OCI-M2 (cell line): ENCODE data around the gene SRCAP.
A peak's percentile ranks its signal among the peaks of the same experiment; 100 is the strongest.

Experiments
- DNase-seq: peaks from one replicate; lab custom pipeline; 2025; ENCODE audit not compliant: unreplicated experiment; lab: John Stamatoyannopoulos, UW

Gene SRCAP

GRCh38 chr16:30755955-30756780 is 57.2 kb downstream of the SRCAP start:
- no peak for DNase-seq

DNA sequence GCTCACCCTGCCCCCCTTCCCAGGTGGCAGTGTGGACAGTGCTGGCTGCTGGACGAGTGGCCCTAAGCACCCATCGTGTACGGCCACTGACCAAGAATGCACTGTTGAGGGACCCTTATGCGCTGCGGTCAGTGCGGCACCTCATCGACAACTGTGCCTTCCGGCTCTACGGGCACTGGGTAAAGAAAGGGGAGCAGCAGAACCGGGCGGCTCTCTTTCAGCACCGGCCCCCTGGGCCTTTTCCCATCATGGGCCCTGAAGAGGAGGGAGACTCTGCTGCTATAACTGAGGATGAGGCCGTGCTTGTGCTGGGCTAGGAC is 57.8 kb downstream of the SRCAP start:
- DNase-seq, result no peak

GRCh38 chr16:30757316-30757715 is 58.3 kb downstream of the SRCAP start:
- no peak for DNase-seq

DNA sequence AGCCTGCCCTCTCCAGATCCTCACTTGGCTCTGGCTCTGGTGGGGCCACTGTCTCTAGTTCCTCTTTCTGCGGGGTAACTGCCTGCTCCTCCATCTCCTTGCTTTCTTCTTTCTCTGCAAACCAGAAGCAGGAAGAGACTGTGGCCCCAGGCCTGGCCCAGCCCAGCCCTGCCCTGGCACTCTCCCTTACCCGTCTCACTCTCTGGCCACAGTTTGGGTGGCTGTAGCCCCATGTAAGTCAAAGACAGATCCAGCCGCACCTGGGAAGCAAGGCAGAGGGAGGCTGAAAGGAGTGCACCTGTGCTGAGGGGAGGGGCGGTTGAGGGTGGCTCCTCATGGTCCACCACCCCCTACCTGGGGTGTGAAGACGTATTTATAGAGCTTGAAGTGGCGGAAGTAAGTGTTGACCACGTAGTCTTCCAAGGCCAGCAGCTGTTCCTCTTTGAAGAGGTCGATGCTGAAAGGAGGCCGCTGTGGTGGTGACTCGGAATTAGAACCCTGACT is 60.1 kb downstream of the SRCAP start:
- DNase-seq, result no peak

GRCh38 chr16:30760001-30760559 is 61.1 kb downstream of the SRCAP start:
- no peak for DNase-seq

DNA sequence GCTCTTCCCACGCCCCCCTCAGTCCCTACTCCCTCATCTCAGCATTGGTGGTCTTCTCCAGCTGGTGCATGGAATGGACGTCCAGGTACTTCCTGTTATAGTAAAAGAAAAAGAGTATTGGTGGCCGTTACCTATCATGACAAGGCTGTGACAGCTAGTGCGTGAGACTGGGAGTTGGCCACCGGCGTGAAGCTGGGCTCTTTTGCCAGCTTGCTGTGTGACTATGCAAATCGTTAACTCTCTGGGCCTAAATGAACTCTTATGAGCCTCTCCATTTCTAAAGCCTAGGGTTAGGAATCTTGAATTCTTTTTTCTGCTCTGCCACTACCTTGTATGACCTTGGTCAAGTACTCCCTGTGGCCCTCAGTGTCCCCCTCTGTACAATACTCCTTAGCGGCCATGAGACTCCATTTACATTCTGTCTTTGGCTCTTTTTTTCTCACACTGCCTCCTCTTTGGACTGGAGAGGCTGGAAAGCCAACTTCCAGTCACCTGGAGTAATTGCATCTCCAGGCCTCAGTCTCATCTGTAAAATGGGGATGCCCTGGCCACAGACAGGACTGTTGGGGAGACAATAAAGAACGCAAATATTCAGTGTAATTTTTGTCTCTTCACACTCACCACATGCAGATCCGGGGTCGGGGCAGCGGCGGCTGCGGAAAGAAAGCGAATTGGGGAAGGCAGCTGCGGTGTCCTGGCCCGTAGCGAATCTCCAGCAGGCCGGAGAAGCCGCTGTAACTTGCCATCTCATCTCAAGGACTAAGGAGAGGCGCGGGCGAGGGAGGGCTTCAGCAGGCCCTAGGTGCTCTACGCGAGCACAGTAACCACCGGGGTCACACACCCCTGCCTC is 61.8 kb downstream of the SRCAP start:
- DNase-seq, result no peak

DNA sequence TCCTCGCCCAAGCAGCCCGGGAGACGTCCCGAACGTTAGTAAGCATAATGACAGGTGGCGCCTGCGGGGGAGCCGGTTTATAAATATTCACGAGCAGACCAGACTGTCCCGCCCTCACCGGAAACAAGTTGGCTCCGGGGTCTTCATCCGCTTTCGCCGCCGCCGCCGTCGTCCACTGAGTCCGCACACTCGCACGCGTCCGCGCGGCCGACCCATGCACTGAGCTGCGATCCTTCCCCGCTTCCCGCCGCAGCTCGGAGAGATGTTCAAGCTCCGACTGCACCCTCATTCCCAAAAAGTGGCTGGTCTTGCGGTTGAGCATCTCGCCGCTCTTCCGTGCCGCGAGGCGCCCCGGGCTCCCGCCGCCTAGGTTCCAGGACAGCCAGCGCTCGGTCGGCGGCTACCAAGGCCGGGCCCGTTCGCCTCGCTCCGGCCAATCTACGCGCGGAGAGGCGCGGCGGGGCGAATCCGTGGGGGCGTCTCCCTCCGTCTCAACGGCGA is 62.5 kb downstream of the SRCAP start:
- DNase-seq, result no peak

GRCh38 chr16:30761928-30762902 is 63.2 kb downstream of the SRCAP start, which contains the start of the genes CFAP119 and RNF40:
Gene CFAP119 (minus strand): TSS chr16:30762062. CDS start chr16:30761748, 314 bp downstream.
Gene RNF40 (plus strand): TSS chr16:30762322. CDS start chr16:30762546, 224 bp downstream.
- DNase-seq, result peak; percentile 47

GRCh38 chr16:30762991-30763725 is 64.2 kb downstream of the SRCAP start:
- DNase-seq, result no peak

DNA sequence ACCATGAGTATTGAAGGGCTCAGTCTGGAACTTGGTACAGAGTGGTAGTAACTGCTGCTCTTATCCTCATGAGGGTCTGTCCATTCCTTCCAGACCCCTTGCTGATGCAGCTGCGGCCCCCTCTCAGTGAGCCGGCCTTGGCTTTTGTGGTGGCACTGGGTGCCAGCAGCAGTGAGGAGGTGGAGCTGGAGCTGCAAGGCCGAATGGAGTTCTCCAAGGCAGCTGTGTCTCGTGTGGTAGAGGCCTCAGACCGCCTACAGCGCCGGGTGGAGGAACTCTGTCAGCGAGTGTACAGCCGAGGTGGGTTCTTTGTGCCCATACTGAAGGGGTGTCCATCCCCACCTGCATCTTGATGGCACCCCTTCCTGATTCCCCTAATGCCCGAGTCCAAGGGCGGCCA is 65.1 kb downstream of the SRCAP start:
- DNase-seq, result no peak

- no peak for DNase-seq
Measured at GRCh38 chr16:30764816-30765465, 66.0 kb downstream of the SRCAP start.

DNA sequence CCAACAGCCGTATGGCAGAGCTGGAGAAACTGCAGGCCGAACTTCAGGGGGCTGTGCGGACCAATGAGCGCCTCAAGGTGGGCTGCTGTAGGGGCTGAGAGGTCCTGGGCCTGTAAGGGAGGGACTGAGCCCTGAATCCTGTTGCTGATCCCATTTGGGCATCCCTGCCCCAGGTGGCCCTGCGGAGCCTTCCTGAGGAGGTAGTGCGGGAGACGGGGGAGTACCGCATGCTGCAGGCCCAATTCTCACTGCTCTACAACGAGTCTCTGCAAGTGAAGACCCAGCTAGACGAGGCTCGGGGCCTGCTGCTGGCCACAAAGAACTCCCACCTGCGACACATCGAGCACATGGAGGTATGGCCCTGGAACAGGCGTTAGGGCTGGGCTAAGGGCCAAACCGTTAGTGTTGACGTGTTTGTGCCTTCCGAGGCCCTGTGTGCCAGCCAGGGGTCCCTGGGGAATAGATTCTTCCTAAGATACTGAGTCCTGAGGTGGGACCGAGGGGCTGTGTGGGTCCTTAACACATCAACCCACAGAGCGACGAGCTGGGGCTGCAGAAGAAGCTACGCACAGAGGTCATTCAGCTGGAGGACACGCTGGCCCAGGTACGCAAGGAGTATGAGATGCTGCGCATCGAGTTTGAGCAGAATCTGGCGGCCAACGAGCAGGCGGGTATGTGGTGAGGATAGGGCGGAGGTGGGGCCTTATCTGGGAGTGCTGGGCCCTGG is 67.4 kb downstream of the SRCAP start:
- no peak for DNase-seq

DNA sequence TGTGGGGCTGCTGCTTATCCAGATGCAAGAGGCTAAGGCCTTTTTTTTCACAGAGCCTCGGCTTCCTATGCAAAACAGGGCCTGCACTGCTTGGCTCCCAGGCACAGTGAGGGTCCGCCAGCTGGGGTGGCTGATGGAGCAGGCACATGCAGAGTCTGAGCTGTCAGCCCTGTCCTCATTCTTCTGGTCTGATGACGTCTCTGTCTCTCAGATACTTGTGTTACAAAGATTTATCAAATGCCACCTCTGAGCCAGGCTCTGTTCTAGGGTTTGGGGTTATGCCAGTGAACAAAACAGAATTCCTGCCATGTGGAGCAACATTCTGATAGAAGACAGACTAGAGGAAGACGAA is 67.9 kb downstream of the SRCAP start:
- DNase-seq, result no peak

DNA sequence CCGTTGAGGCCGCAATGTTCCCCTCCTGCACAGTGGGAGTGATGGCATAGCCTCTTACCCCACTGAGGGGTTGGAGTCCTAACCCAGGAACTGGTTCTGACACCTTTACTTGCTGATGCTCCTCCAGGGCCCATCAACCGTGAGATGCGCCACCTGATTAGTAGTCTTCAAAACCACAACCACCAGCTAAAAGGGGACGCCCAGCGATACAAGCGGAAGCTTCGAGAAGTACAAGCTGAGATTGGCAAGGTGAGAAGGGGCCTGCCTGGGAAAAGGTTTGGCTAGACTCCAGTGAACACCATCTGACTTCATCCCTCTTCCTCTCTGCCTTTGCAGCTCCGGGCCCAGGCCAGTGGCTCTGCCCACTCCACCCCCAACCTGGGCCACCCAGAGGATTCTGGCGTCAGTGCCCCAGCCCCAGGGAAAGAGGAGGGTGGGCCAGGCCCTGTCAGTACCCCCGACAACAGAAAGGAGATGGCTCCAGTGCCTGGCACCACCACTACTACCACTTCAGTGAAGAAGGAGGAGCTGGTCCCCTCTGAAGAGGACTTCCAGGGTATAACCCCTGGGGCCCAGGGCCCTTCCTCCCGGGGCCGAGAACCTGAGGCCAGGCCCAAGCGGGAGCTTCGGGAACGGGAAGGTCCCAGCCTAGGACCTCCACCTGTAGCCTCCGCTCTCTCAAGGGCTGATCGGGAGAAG is 68.9 kb downstream of the SRCAP start:
- no peak for DNase-seq

DNA sequence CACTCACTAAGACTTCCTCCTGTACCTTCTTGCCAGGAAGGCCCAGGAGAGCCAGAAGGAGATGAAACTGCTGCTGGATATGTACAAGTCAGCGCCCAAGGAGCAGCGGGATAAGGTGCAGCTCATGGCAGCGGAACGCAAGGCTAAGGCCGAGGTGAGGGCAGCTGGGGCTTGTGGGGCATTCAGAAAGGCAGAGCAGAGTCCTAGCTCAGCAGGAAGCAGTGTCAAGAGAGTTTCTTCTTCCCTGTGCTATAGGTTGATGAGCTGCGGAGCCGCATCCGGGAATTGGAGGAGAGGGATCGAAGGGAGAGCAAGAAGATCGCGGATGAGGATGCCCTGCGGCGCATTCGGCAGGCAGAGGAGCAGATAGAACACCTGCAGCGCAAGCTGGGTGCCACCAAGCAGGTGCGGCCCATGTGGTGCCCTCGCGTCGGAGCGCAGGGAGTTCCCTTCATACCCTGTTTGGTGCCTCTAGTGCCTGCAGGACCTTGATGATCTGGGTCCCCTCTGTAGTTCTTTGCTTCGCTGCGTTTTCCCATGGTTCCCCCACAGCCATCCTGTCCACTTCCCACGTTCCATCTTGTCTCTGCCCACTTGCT is 69.7 kb downstream of the SRCAP start:
- DNase-seq, result no peak

- no peak for DNase-seq
Measured at GRCh38 chr16:30769379-30770089, 70.6 kb downstream of the SRCAP start.

GRCh38 chr16:30771726-30772125 is 72.8 kb downstream of the SRCAP start:
- no peak for DNase-seq
